ENCODE results near the gene DCHS2. TPM values are rescaled to one million over a fixed set of nuclear protein-coding genes. Genes with fewer than 3 reads are reported as not detected.

The DCHS2 gene
- total RNA-seq, 2 donors from 2014 or later: not detected

DNA sequence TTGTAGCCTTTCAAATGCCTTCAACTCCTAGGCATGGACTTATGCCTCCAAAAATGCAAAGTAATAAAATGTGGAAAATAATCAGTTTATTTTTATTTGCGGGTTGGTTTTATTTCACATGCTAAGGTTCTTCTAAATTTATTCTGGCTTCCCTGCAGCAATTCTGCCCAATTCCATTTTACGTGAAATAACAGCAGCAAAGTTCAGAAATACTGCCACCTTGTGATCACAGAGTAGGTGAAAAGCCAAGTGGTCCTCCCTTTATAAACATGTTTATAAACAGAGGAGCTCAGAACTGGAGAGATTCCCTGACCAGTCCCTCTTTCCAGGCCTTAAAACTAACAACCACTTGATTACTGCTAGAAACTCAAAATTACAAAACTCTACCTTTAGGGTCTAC, 14.7 kb upstream of the DCHS2 start:
- Mint-ChIP-seq H3K36me3 (no peaks in the 10 kb centered on the region), H3K4me1 (ENCODE audit: low read depth in 2 of 2) (no peaks in the 10 kb centered on the region), H3K27me3 (peaks cover 29 to 43% of the 10 kb centered on the region in 2 donors), H3K27ac (no peak overlapping the region), H3K9me3 (no peaks in the 10 kb centered on the region), H3K4me3 (no peak overlapping the region)
- no peak for ATAC-seq
- DNase-seq (ENCODE audit: low spot score): no peak

DNA sequence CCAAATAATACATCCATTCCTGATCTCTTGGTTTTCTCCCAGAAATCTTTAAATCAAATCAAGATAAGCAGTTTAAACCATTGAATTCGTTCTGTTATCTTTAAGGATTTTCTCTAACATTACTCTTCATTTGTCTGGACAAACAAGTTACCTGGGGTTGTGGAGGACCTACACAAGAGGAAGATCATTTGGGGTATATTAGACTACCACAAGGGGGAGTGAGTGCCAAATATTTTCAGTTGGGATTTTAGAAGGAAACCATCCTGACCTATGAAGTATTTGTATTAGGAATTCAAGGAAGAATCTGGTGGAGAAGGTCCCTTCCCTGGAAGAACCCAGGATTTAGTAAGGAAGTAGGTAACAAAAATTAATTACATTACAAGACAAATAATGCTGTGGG, 12.0 kb upstream of the DCHS2 start:
- ATAC-seq (no peak), DNase-seq (ENCODE audit: low spot score) (no peak)
- Mint-ChIP-seq H3K4me3 (no peak overlapping the region), H3K9me3 (no peaks in the 10 kb centered on the region), H3K4me1 (ENCODE audit: low read depth in 2 of 2) (no peaks in the 10 kb centered on the region), H3K27me3 (peaks cover 23 to 41% of the 10 kb centered on the region in 2 donors), H3K36me3 (no peaks in the 10 kb centered on the region), H3K27ac (no peak overlapping the region)

DNA sequence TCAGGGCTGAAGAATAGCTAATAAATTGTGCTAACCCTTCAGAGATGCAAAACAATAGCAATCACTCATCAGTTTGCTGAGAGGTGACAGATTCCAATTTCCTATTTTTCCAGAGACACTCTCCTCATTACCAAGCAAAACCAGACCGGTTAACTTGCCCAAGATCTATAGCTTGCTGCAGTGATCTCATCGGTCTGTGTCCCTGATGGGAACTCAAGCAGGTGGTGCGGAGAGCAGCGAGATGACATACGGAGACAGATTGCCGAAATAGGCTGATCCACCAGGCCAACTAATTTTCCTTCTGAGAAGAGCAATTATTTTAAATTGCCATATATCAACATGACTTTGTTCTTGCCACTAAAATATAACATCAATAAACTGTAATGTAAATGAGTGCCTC, 10.5 kb upstream of the DCHS2 start:
- Mint-ChIP-seq H3K4me3 (no peak overlapping the region), H3K36me3 (no peaks in the 10 kb centered on the region), H3K27me3 (peaks cover 27 to 46% of the 10 kb centered on the region in 2 donors), H3K27ac (no peak overlapping the region), H3K4me1 (ENCODE audit: low read depth in 2 of 2) (no peaks in the 10 kb centered on the region), H3K9me3 (no peaks in the 10 kb centered on the region)
- DNase-seq (ENCODE audit: low spot score) (no peak), ATAC-seq (no peak)

DNA sequence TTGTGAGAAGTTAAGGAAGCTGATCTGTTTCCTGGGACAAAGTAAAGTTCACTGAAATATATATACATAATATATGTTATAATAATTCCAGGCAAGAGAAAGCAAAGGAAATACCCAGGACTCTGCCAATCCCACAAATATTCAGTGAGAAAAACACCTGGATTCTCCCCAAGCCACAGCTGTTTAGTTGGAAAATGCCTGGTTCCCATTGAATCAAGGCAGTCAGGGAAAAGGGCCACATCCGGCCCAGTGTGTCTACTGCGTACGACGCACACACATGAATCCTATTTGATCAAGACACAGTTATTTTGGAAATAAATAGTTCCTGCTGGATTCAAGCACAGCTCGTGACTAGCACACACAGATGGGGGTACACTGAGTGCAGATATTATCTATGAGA, 6.3 kb upstream of the DCHS2 start:
- Mint-ChIP-seq H3K4me1 (ENCODE audit: low read depth in 2 of 2) (no peaks in the 10 kb centered on the region), H3K27me3 (peaks cover 24 to 43% of the 10 kb centered on the region in 2 donors)

DNA sequence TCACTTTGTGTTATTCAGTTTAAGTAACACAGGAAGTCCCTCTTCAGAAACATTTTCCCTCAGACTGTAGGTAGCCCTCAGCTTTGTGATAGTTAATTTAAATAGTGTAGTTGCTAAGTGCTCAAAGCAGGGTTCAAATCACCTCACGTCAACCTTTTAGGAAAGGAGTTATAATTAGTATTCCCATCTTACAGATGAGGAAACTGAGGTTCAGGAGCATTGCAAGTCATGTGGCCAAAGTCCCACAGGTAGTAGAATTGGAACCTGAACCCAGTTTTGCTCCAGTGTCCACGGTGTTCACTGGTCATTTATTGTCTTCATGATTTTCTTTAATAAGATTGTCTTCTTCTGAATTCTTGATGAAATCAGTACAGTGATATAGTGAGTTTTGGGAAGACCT, 4.3 kb upstream of the DCHS2 start:
- no peak overlapping the region for H3K27ac Mint-ChIP-seq
- DNase-seq (ENCODE audit: low spot score): no peak
- no peaks in the 10 kb centered on the region for H3K36me3 Mint-ChIP-seq
- H3K27me3 Mint-ChIP-seq: peaks cover 25 to 57% of the 10 kb centered on the region in 2 donors
- H3K9me3 Mint-ChIP-seq: no peaks in the 10 kb centered on the region
- H3K4me3 Mint-ChIP-seq: no peak overlapping the region
- peaks cover 3 to 4% of the 10 kb centered on the region in 2 donors for H3K4me1 Mint-ChIP-seq (ENCODE audit: low read depth in 2 of 2)
- no peak for ATAC-seq

More for the DNA sequence above, 6.3 kb upstream of the DCHS2 start:
- Mint-ChIP-seq H3K9me3 (no peaks in the 10 kb centered on the region), H3K36me3 (no peaks in the 10 kb centered on the region), H3K4me3 (no peak overlapping the region), H3K27ac (no peak overlapping the region)
- DNase-seq (ENCODE audit: low spot score) (no peak), ATAC-seq (no peak)

DNA sequence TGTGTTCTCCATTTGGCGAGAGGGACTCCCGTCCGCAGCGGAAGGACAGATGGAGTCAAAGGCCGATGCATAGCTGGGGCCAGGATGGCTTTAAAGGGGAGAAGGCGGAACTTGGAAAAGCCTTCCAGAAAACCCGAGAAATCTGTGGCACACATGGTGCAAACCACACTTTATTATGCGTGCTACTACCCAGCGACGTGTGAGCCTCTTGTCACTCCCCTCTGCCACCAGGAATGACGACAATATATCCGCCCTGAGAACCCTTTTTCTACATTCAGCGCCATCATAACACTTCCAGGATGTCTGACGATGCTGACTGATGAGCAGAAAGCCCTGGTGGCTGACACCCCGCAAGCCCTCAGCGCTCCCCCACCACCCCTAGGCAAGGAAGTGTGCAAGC, 689 bp upstream of the DCHS2 start:
- DNase-seq (ENCODE audit: low spot score): no peak
- ATAC-seq: no peak
- H3K4me1 Mint-ChIP-seq (ENCODE audit: low read depth in 2 of 2): peaks cover 3 to 4% of the 10 kb centered on the region in 2 donors
- no peaks in the 10 kb centered on the region for H3K36me3 Mint-ChIP-seq
- H3K4me3 Mint-ChIP-seq: no peak overlapping the region
- no peaks in the 10 kb centered on the region for H3K9me3 Mint-ChIP-seq
- peaks cover 27 to 48% of the 10 kb centered on the region in 2 donors for H3K27me3 Mint-ChIP-seq
- no peak overlapping the region for H3K27ac Mint-ChIP-seq

DNA sequence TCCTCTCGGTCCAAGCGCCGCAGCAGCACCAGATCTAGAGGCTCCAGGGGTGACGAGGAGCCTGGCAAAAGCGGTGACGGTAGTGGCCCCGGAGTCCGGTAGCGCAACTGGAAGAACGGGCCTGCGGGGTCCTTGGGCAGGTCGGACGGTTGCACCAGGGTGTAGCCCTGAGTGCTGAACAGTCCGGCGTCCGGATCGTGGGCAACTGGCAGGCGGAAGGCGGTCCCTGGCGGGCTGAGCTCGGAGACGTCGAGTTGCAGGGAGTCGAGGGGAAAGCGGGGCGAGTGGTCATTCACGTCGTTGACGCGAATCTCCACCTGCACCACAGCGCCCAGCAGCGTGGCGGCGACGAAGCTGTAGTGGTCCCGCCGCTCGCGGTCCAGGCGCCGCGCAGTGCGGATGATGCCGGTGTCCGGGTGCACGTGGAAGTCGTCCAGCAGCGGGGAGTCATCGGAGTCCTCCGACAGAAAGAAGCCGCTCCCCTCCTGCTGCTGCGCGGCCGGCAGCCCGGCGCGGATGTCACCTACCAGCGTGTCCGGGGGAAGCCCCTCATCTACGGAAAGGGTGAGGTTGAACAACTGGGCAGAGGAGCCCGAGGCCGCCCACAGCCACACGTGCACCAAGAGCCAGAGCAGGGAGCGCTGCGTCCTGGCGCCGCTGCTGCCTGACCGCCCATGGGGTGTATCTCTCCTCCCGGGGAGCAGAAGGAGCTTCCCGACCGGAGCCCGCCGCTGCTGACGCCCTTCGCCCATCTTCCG, 837 bp downstream of the DCHS2 start:
- ATAC-seq: peak; percentile 34 to 46
- H3K27me3 Mint-ChIP-seq: peaks cover 22 to 37% of the 10 kb centered on the region in 2 donors
- no peaks in the 10 kb centered on the region for H3K9me3 Mint-ChIP-seq
- H3K4me3 Mint-ChIP-seq: no peak overlapping the region
- H3K4me1 Mint-ChIP-seq (ENCODE audit: low read depth in 2 of 2): peaks cover 3 to 4% of the 10 kb centered on the region in 2 donors
- no peaks in the 10 kb centered on the region for H3K36me3 Mint-ChIP-seq
- no peak overlapping the region for H3K27ac Mint-ChIP-seq
- no peak for DNase-seq (ENCODE audit: low spot score)

DNA sequence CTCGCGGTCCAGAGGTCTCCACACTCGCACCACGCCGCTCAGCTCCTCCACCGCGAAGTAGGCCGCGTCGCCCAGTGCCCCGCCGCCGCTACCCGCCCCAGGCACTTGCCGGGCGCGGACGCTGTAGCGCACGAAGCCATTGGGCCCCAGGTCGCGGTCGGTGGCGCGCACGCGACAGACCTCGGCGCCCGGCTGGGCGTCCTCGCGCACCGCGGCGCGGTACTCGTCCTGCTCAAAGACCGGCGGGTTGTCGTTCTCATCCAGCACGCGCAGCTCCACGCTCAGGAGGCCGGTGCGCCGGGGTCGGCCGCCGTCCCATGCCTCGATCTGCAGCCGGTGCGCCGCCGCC, 1.4 kb downstream of the DCHS2 start:
- no peak for ATAC-seq

DNA sequence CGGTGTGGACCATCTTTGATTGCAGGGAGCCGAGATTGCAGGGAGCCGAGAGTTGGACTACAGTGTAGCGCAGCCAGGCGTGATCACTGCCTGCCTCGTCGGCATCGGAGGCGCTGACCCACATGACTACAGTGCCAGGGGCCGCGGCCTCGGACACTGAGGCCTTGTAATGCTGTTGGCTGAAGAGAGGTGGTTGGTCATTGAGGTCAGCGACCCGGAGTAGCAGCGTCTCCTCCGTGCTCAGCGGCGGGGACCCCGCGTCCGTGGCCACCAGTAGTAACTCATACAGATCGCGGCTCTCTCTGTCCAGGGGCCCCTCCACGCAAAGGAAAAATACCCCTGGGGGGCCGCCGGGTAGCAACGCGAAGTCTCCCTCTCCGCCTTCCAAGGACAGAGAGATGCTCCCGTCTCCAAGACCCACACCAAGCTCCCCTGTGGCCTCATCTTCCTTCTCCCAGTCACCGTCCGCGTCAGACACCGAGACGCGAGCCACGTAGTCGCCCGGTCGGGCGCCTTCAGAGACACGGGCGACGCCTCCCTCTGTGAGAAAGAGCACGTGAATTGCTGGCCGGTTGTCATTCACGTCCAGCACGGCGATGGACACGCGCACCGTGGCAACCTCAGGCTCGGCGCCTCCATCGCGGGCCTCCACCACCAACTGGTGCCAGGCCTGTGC, 1.9 kb downstream of the DCHS2 start:
- no peaks in the 10 kb centered on the region for H3K9me3 Mint-ChIP-seq
- H3K27me3 Mint-ChIP-seq: peaks cover 20 to 36% of the 10 kb centered on the region in 2 donors
- no peaks in the 10 kb centered on the region for H3K36me3 Mint-ChIP-seq
- H3K27ac Mint-ChIP-seq: no peak overlapping the region
- ATAC-seq (no peak), DNase-seq (ENCODE audit: low spot score) (no peak)
- H3K4me1 Mint-ChIP-seq (ENCODE audit: low read depth in 2 of 2): peaks cover 3 to 4% of the 10 kb centered on the region in 2 donors
- no peak overlapping the region for H3K4me3 Mint-ChIP-seq

More for the DNA sequence above, 1.4 kb downstream of the DCHS2 start:
- no peaks in the 10 kb centered on the region for H3K9me3 Mint-ChIP-seq
- peaks cover 20 to 36% of the 10 kb centered on the region in 2 donors for H3K27me3 Mint-ChIP-seq
- H3K27ac Mint-ChIP-seq: no peak overlapping the region
- no peaks in the 10 kb centered on the region for H3K36me3 Mint-ChIP-seq
- H3K4me3 Mint-ChIP-seq: no peak overlapping the region
- DNase-seq (ENCODE audit: low spot score): no peak
- H3K4me1 Mint-ChIP-seq (ENCODE audit: low read depth in 2 of 2): peaks cover 3 to 4% of the 10 kb centered on the region in 2 donors

DNA sequence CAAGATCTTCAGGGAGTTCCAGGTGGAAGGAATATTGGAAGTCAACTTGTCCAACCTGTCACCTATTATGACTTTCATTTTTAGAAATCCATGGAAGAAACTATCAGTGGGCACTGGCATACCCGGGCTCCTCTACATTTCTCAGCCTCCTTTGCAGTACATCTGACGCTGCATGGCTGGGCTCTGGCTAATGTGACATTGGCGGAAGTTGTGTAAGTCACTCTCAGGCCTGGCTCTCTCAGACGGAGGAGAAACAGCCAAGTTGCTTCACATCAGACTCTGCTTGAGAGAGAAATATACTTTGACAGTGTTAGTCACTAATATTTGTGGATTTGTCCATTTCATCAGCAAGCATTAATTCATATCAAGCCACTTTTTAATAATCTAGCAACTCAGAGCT, 4.5 kb downstream of the DCHS2 start:
- peaks cover 3 to 4% of the 10 kb centered on the region in 2 donors for H3K4me1 Mint-ChIP-seq (ENCODE audit: low read depth in 2 of 2)

DNA sequence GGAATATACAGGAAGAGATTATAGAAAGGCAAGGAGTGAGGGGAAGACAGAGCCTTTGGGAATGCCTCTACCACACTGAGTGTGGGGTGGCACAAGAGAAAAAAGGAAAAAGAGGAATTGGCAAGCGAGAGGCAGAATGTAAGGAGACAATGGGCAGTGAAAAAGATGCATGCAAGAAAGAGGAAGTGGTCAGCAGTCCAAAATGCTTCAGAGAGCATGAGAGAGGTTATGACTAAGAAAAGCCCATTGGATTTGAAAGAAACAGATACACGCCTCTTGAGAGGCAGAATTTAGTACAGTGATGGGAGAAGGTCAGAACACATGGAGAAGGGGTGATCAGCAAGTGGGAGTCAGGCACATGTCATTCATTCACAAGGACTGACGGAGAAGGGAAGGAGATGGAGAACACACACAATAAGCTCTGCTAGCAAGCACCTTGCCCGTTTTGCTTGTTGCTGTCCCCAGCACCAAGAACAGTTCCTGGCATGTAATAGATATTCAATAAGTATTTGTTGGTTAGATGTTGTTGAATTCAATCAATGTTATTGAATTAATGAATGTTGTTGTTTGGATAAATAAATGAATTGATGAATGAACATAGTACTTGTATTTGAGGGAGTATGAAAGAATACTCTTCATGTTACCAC, 6.3 kb downstream of the DCHS2 start:
- ATAC-seq (no peak), DNase-seq (ENCODE audit: low spot score) (no peak)
- Mint-ChIP-seq H3K4me1 (ENCODE audit: low read depth in 2 of 2) (no peaks in the 10 kb centered on the region), H3K36me3 (no peaks in the 10 kb centered on the region), H3K4me3 (no peak overlapping the region), H3K27ac (no peak overlapping the region), H3K27me3 (peaks cover 4 to 8% of the 10 kb centered on the region in 2 donors), H3K9me3 (no peaks in the 10 kb centered on the region)

More for the DNA sequence above, 4.5 kb downstream of the DCHS2 start:
- Mint-ChIP-seq H3K27ac (no peak overlapping the region), H3K9me3 (no peaks in the 10 kb centered on the region), H3K36me3 (no peaks in the 10 kb centered on the region), H3K4me3 (no peak overlapping the region), H3K27me3 (peaks cover 11 to 16% of the 10 kb centered on the region in 2 donors)
- ATAC-seq (no peak), DNase-seq (ENCODE audit: low spot score) (no peak)

DNA sequence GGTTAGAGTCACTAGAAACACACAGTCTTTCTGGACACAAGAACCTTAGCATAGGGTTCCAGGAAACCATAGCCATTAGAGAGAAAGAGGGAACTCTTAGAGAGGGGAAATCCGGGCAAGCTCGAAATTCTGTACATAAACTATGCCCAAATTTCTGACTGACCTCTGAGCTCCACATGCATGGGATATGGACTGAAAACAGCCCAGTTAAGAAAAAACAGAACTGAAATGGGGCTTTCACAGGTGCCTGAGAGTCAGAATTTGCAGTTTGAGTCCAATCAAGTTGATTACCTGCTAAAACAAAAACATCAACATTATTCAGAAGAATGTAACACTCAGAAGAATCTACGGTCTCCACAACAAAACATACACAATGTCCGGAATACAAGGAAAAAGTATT, 13.1 kb downstream of the DCHS2 start:
- Mint-ChIP-seq H3K4me3 (no peak overlapping the region), H3K9me3 (no peaks in the 10 kb centered on the region)
- no peak for DNase-seq (ENCODE audit: low spot score)

DNA sequence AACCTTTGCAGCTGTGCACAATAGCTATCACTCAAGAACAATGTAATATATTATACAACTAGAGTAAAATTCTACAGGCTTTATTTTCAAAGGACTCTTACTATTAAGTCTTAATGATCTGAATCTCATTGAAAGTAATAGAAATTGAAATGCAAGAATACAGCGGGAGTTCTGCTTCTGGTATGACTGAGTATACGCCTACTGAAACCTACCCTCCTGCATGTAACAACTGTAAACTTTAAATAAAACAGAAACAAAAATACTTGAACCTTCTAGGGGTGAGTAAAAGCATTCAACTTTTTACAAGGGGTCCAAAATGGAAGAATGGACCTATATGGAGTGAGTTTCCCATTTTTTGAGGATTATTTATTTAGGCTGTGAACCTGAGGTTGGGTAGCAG, 13.5 kb downstream of the DCHS2 start:
- Mint-ChIP-seq H3K4me3 (no peak overlapping the region), H3K27ac (no peak overlapping the region), H3K36me3 (no peaks in the 10 kb centered on the region), H3K9me3 (no peaks in the 10 kb centered on the region), H3K27me3 (peaks cover 8 to 14% of the 10 kb centered on the region in 2 donors), H3K4me1 (ENCODE audit: low read depth in 2 of 2) (no peaks in the 10 kb centered on the region)
- no peak for ATAC-seq
- no peak for DNase-seq (ENCODE audit: low spot score)

More for the DNA sequence above, 13.1 kb downstream of the DCHS2 start:
- H3K27me3 Mint-ChIP-seq: peaks cover 8 to 14% of the 10 kb centered on the region in 2 donors
- no peaks in the 10 kb centered on the region for H3K4me1 Mint-ChIP-seq (ENCODE audit: low read depth in 2 of 2)
- no peak overlapping the region for H3K27ac Mint-ChIP-seq
- no peaks in the 10 kb centered on the region for H3K36me3 Mint-ChIP-seq
- ATAC-seq: no peak

DNA sequence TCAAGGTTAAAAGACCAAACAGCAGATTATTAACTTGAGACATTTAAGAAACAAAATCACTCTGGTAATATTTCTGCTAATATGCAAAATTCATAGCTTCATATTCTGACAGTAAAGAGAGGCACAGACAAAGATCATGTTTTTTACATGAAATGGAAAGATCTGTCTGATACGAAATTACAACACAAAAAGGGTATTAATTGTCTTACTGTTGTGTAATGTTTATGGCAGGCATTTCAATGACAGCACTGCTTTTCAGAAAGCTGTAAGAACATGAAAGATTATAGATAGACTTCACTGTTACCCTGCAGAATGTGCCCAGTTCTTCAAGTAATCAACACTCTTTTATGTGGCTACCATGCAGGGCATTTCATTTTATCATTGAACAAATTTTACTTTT, 15.4 kb downstream of the DCHS2 start:
- H3K4me3 Mint-ChIP-seq: no peak overlapping the region
- no peaks in the 10 kb centered on the region for H3K9me3 Mint-ChIP-seq
- peaks cover 11 to 14% of the 10 kb centered on the region in 2 donors for H3K27me3 Mint-ChIP-seq
- DNase-seq (ENCODE audit: low spot score) (no peak), ATAC-seq (no peak)
- no peaks in the 10 kb centered on the region for H3K4me1 Mint-ChIP-seq (ENCODE audit: low read depth in 2 of 2)
- no peaks in the 10 kb centered on the region for H3K36me3 Mint-ChIP-seq
- H3K27ac Mint-ChIP-seq: no peak overlapping the region

Data from natural killer cell treated with Interleukin-12 subunit alpha and Interleukin-12 subunit beta and Interleukin-15 and Interleukin-18, amount 100 ng/mL, for 72 hours (primary cell).